HepG2 (cell line): ENCODE measurements around the gene UBAP1L. TPM values are rescaled to one million over a fixed set of nuclear protein-coding genes. Genes with fewer than 3 reads are reported as not detected.

Experiments
- ELF4 ChIP-seq: sonication (generic); formaldehyde crosslinking; IDR thresholded peaks from 2 replicates; pipeline ENCODE4 v1.5.0; 2020; ENCODE audit warnings: missing genetic modification reagents, mild to moderate bottlenecking, moderate library complexity, borderline replicate concordance
- FOXK1 ChIP-seq: sonication (generic); formaldehyde crosslinking; IDR thresholded peaks from 2 replicates; pipeline ENCODE4 v1.4.0; 2020; ENCODE audit warnings: low read depth, missing genetic modification reagents, borderline replicate concordance
- GPBP1L1 ChIP-seq: sonication (generic); formaldehyde crosslinking; IDR thresholded peaks from 2 replicates; pipeline ENCODE4 v1.5.0; 2020; ENCODE audit warnings: mild to moderate bottlenecking, missing genetic modification reagents
- MIXL1 ChIP-seq: IDR thresholded peaks from 2 replicates; pipeline ENCODE4 v1.6.1; 2016
- NONO ChIP-seq, 2 experiments: fragments of 450-650 bp in 1 of 2; sonication (generic) in 1 of 2; formaldehyde crosslinking in 1 of 2; IDR thresholded peaks in 1 of 2; conservative IDR thresholded peaks in 1 of 2; 2 replicates each; pipeline versions ENCODE4 v1.6.1 to v1.8.0; 2017 to 2022; ENCODE audit warnings: mild to moderate bottlenecking in 1 of 2, missing genetic modification reagents in 1 of 2, moderate library complexity in 1 of 2
- POLR2A ChIP-seq, 2 experiments: IDR thresholded peaks; 2 replicates each; pipeline ENCODE4 v1.6.1; 2011; ENCODE audit warnings: low read depth in 2 of 2, low read length in 2 of 2, mild to moderate bottlenecking in 1 of 2, moderate library complexity in 1 of 2; ENCODE audit not compliant: insufficient read depth in 1 of 2
- RARA ChIP-seq: IDR thresholded peaks from 2 replicates; pipeline ENCODE4 v1.6.1; 2016; ENCODE audit warnings: missing genetic modification reagents, missing compliant biosample characterization
- SALL2 ChIP-seq: sonication (generic); formaldehyde crosslinking; IDR thresholded peaks from 2 replicates; pipeline ENCODE4 v1.8.1; 2023; ENCODE audit warnings: mild to moderate bottlenecking, missing genetic modification reagents, inconsistent platforms
- SMC3 ChIP-seq: IDR thresholded peaks from 2 replicates; pipeline ENCODE4 v1.6.1; 2011; ENCODE audit warnings: low read length, improper control_type of control experiment
- SRF ChIP-seq: IDR thresholded peaks from 2 replicates; pipeline ENCODE4 v1.6.1; 2011; ENCODE audit warnings: mild to moderate bottlenecking, low read depth, low read length, moderate library complexity
- SYNCRIP ChIP-seq: fragments of 200-400 bp; formaldehyde crosslinking; IDR thresholded peaks from 2 replicates; pipeline ENCODE4 v1.6.1; 2018; ENCODE audit warnings: mild to moderate bottlenecking, low read depth, low read length; ENCODE audit not compliant: insufficient read depth
- TEF ChIP-seq: sonication (generic); formaldehyde crosslinking; IDR thresholded peaks from 2 replicates; pipeline ENCODE4 v1.5.0; 2020; ENCODE audit warnings: missing genetic modification reagents
- TFDP2 ChIP-seq: sonication (generic); formaldehyde crosslinking; IDR thresholded peaks from 2 replicates; pipeline ENCODE4 v1.4.0; 2020; ENCODE audit warnings: missing genetic modification reagents
- ZBTB3 ChIP-seq: sonication (generic); formaldehyde crosslinking; IDR thresholded peaks from 2 replicates; pipeline ENCODE4 v1.4.0; 2020; ENCODE audit warnings: low read depth, mild to moderate bottlenecking, moderate library complexity, missing genetic modification reagents, borderline replicate concordance
- ZBTB38 ChIP-seq: sonication (generic); formaldehyde crosslinking; IDR thresholded peaks from 2 replicates; pipeline ENCODE4 v1.5.1; 2020; ENCODE audit warnings: mild to moderate bottlenecking, missing genetic modification reagents
- ZFP1 ChIP-seq: IDR thresholded peaks from 2 replicates; pipeline ENCODE4 v1.6.1; 2016
- ZNF101 ChIP-seq: sonication (generic); formaldehyde crosslinking; IDR thresholded peaks from 2 replicates; pipeline ENCODE4 v1.4.0; 2020; ENCODE audit warnings: mild to moderate bottlenecking, low read depth, missing genetic modification reagents, borderline replicate concordance
- ZNF24 ChIP-seq: fragments of 450-650 bp; IDR thresholded peaks from 2 replicates; pipeline ENCODE4 v1.6.1; 2017; ENCODE audit warnings: antibody characterized with exemption, mild to moderate bottlenecking
- ZNF275 ChIP-seq: sonication (generic); formaldehyde crosslinking; IDR thresholded peaks from 2 replicates; pipeline ENCODE4 v1.8.0; 2022; ENCODE audit warnings: missing genetic modification reagents, mild to moderate bottlenecking, inconsistent platforms, borderline replicate concordance
- ZNF44 ChIP-seq: sonication (generic); formaldehyde crosslinking; IDR thresholded peaks from 2 replicates; pipeline ENCODE4 v1.5.1; 2020; ENCODE audit warnings: mild to moderate bottlenecking, missing genetic modification reagents
- ZNF451 ChIP-seq: sonication (generic); formaldehyde crosslinking; IDR thresholded peaks from 2 replicates; pipeline ENCODE4 v1.5.0; 2020; ENCODE audit warnings: mild to moderate bottlenecking, missing genetic modification reagents
- ZNF563 ChIP-seq: sonication (generic); formaldehyde crosslinking; IDR thresholded peaks from 2 replicates; pipeline ENCODE4 v1.8.0; 2022; ENCODE audit warnings: mild to moderate bottlenecking, moderate library complexity, missing genetic modification reagents
- ZNF691 ChIP-seq: sonication (generic); formaldehyde crosslinking; IDR thresholded peaks from 2 replicates; pipeline ENCODE4 v1.4.0; 2020; ENCODE audit warnings: missing genetic modification reagents, low read depth, mild to moderate bottlenecking, borderline replicate concordance
- ZNF75D ChIP-seq: sonication (generic); formaldehyde crosslinking; IDR thresholded peaks from 2 replicates; pipeline ENCODE4 v1.8.1; 2023; ENCODE audit warnings: missing genetic modification reagents, mild to moderate bottlenecking, borderline replicate concordance
- polyA plus RNA-seq, 8 experiments: library from polyadenylated mRNA; depleted of rRNA in 3 of 8; stranded (reverse) in 7 of 8; unstranded in 1 of 8; fragments of >200 nt; fragmentation: Illumina TruSeq in 4 of 8; extraction: Trizol in 4 of 8; gene quantifications; 2 replicates each; pipeline versions ENCODE4 v1.2.1 to v1.2.3, GENCODE V29; 2011 to 2016; ENCODE audit warnings: low read depth in 4 of 8, missing spikeins in 1 of 8, mixed read lengths in 1 of 8; ENCODE audit not compliant: insufficient read depth in 1 of 8
- total RNA-seq, 5 experiments: library from RNA; depleted of rRNA; stranded (reverse); fragments of >200 nt; fragmentation: Illumina TruSeq; extraction: Trizol; gene quantifications; 2 replicates each; pipeline ENCODE4 v1.2.3, GENCODE V29; 2016; ENCODE audit warnings: low read depth in 1 of 5

The UBAP1L gene
- total and polyA plus RNA-seq, 2 of the 13 experiments (the other 11 are each of a cell fraction or from before 2014, with no cell fraction given): 0.86 to 1.4 TPM

- TF ChIP-seq FOXK1 (CRISPR knock-in tag) (peak; percentile 59; the same call in 1 of the 2 replicates), ZFP1 (CRISPR knock-in tag) (no peak), TFDP2 (peak; percentile 88), ZNF691 (0 out of 2 replicates have a peak, but pooled peaks have one; percentile 17), SALL2 (CRISPR knock-in tag) (peak; percentile 65), ZNF75D (CRISPR knock-in tag) (no peak), ZNF451 (0 out of 2 replicates have a peak, but pooled peaks have one; percentile 24), ZBTB3 (CRISPR knock-in tag) (no peak; the same call in 1 of the 2 replicates), ZNF44 (CRISPR knock-in tag) (no peak), SMC3 (peak; percentile 25), ZNF275 (CRISPR knock-in tag) (no peak), NONO (IDR thresholded peaks at IDR 0.05) (no peak), NONO (CRISPR knock-in tag; conservative IDR thresholded peaks at IDR 0.05) (no peak), GPBP1L1 (CRISPR knock-in tag) (no peak), SYNCRIP (no peak), ZNF563 (no peak), POLR2A (IDR thresholded peaks at IDR 0.05; ENCODE audit: insufficient read depth in 1 of 2, low read depth in 2 of 2, low read length in 2 of 2) (0 out of 4 replicates have a peak, but pooled peaks of 1 of the 2 experiments have one; percentile 19), ELF4 (CRISPR knock-in tag) (no peak), ZNF24 (no peak; the same call in 1 of the 2 replicates), RARA (CRISPR knock-in tag) (peak; percentile 88), TEF (CRISPR knock-in tag) (no peak), ZBTB38 (CRISPR knock-in tag) (peak; percentile 25; the same call in 1 of the 2 replicates), SRF (no peak), MIXL1 (CRISPR knock-in tag) (peak; percentile 35; the same call in 1 of the 2 replicates), ZNF101 (CRISPR knock-in tag) (no peak)
Observed at GRCh38 chr15:65056868-65057548, 58.0 kb downstream of the UBAP1L start (continued).
